ENCODE results near the gene EGFR.

GRCh38 chr7:55244006-55244745 lies 225.4 kb downstream of the EGFR start:
- TF ChIP-seq REST (IDR thresholded peaks at IDR 0.05; ENCODE audit: borderline replicate concordance) (no peak), CTCF (IDR thresholded peaks at IDR 0.05; ENCODE audit: poor library complexity, severe bottlenecking) (no peak), RAD21 (conservative IDR thresholded peaks at IDR 0.05) (no peak)

Data from neural cell (in vitro differentiated cells).